ENCODE measurements around the gene RPL18A. TPM values are rescaled to one million over a fixed set of nuclear protein-coding genes. Genes with fewer than 3 reads are reported as not detected.

Gene RPL18A
- total and polyA plus RNA-seq, 12 donors: 345 to 2,121 (median 1,380) TPM

DNA sequence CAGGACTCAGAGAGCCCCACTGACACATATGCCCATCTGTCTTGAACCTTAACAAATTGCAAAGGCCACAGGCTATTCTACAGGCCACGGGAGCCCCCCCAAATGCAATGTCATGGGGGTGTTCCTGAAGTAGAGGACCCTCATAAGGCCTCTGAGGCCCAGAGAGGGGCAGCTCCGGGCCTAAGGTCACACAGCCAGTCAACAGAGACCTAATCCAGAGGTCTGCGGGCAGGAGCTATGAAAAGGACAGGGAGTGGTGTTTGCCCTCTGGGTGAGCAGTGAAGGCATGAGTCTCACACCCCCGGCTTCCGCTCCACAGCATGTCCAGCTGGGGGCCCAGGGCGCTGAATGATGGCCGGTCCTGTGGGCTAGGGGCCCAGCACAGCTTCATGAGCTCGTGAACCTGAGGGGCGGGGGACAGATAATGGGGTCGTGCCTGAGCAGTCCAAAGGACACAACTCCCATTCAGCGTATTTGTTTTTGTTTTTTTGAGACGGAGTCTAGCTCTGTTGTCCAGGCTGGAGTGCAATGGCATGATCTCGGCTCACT is 33.1 kb upstream of the RPL18A start:
- Histone ChIP-seq H3K4me3 (no peak overlapping the region), H3K9me3 (replicated peaks in 1 of 3) (no peaks in the 10 kb centered on the region), H3K27ac (no peak overlapping the region), H3K4me1 (replicated peaks in 1 of 2) (no peaks in the 10 kb centered on the region), H3K27me3 (peaks cover 3% of the 10 kb centered on the region), H3K36me3 (replicated peaks in 1 of 2) (peaks cover 0 to 5% of the 10 kb centered on the region in 2 donors)
- 83 to 90% (median 87%) methylated on average over 5 to 13 of the region's 13 CpGs for WGBS, 4 donors
- DNase-seq: no peak
- intact Hi-C loops (cut with DNase I): no loop called here
- no peak for TF ChIP-seq POLR2A (IDR thresholded peaks at IDR 0.05)
- TF ChIP-seq, protein P1, sequence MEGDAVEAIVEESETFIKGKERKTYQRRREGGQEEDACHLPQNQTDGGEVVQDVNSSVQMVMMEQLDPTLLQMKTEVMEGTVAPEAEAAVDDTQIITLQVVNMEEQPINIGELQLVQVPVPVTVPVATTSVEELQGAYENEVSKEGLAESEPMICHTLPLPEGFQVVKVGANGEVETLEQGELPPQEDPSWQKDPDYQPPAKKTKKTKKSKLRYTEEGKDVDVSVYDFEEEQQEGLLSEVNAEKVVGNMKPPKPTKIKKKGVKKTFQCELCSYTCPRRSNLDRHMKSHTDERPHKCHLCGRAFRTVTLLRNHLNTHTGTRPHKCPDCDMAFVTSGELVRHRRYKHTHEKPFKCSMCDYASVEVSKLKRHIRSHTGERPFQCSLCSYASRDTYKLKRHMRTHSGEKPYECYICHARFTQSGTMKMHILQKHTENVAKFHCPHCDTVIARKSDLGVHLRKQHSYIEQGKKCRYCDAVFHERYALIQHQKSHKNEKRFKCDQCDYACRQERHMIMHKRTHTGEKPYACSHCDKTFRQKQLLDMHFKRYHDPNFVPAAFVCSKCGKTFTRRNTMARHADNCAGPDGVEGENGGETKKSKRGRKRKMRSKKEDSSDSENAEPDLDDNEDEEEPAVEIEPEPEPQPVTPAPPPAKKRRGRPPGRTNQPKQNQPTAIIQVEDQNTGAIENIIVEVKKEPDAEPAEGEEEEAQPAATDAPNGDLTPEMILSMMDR (IDR thresholded peaks at IDR 0.05): no peak

DNA sequence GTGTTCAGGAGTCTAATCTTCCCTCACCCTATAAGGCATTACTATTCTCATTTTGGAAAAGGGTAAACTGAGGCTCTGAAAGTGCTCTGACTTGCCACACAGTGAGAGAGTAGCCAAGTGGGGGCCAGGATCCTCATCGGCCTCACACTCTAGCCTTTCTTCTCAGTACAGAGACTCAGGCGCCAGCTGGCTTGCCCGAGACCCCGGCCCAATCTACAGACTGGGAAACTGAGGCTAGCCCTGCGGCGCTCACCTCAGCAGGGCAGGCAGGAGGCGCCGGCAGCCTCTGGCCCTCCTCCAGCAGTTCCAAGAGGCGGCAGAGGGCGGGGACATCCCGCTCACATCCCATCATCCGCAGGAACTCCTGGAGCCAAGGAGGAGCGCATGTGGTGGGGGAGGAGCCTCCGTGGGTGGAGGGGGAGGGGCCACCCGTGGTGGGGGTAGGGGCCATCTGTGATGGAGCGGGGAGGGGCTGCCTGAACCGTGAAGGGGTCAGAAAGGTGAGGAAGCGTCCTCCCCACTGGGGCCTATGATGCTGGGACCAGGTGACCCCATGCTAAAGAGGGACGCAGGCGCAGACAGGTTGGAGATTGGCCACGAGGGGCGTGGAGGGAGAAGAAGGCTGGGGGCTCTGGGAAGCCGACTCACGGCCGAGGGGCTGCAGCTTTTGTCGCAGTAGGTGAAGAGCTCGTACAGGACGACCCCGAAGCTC is 29.7 kb upstream of the RPL18A start:
- DNase-seq: peak in 3 of 7 donors; percentile 23 to 49 (median 36)
- Histone ChIP-seq H3K27ac (no peak overlapping the region), H3K4me3 (no peak overlapping the region), H3K27me3 (peaks cover 3% of the 10 kb centered on the region), H3K36me3 (replicated peaks in 1 of 2) (peaks cover 0 to 18% of the 10 kb centered on the region in 2 donors), H3K4me1 (replicated peaks in 1 of 2) (no peaks in the 10 kb centered on the region), H3K9me3 (replicated peaks in 1 of 3) (no peaks in the 10 kb centered on the region)
- intact Hi-C loops (cut with DNase I): no loop called here
- 29 to 39% (median 31%) methylated on average over 12 to 29 of the region's 29 CpGs for WGBS, 4 donors
- no peak for TF ChIP-seq POLR2A (IDR thresholded peaks at IDR 0.05)
- TF ChIP-seq, protein P1 (IDR thresholded peaks at IDR 0.05): no peak

DNA sequence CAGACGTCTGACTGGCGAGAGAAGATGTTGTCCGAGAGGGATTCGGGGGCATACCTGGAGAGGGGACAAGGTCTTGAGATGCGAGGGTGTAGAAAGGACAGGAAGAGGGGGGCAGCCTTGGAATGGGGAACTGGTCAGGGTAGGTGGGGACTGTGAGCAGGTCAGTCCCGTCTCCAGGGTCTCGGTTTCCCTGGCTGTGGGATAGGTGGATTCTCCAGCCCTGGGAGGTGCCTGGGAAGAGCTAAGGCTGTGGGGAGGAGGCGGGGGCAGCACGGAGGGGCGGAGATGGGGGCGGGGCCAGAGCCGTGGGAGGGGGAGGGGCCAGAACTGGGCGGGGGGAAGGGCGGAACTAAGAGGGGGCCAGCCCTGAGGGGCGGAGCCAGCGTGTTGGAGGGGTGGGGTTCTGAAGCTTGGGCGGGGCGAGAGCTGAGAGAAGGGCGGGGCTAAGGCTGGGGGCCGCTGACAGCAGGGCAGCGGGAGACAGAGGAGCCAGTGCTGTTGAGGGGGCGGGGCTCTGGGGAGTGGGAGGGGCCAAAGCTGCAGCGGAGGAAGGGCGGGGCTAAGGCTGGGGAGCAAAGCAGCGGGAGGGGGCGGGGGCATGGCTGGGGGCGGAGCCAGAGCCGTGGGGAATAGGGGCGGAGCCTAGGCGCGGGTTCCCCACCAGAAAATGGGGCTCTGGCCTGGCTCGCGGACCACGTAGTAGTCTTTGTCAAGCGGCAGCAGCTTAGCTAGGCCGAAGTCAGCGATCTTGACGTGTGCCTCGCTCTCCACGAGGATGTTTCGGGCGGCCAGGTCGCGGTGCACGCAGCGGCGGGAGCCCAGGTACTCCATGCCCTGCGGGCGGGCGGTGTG is 28.9 kb upstream of the RPL18A start:
- WGBS, 4 donors: 23 to 43% (median 29%) methylated on average over 17 to 50 of the region's 50 CpGs
- H3K4me3 ChIP-seq: no peak overlapping the region
- no peak overlapping the region for H3K27ac ChIP-seq
- peaks cover 3% of the 10 kb centered on the region for H3K27me3 ChIP-seq
- peak; percentile 42 to 76 (median 68) for DNase-seq
- intact Hi-C loops (cut with DNase I): no loop called here
- peaks cover 0 to 18% of the 10 kb centered on the region in 2 donors for H3K36me3 ChIP-seq (replicated peaks in 1 of 2)
- no peak for TF ChIP-seq POLR2A (IDR thresholded peaks at IDR 0.05)
- TF ChIP-seq, protein P1 (IDR thresholded peaks at IDR 0.05): no peak
- no peaks in the 10 kb centered on the region for H3K4me1 ChIP-seq (replicated peaks in 1 of 2)
- H3K9me3 ChIP-seq (replicated peaks in 1 of 3): no peaks in the 10 kb centered on the region

DNA sequence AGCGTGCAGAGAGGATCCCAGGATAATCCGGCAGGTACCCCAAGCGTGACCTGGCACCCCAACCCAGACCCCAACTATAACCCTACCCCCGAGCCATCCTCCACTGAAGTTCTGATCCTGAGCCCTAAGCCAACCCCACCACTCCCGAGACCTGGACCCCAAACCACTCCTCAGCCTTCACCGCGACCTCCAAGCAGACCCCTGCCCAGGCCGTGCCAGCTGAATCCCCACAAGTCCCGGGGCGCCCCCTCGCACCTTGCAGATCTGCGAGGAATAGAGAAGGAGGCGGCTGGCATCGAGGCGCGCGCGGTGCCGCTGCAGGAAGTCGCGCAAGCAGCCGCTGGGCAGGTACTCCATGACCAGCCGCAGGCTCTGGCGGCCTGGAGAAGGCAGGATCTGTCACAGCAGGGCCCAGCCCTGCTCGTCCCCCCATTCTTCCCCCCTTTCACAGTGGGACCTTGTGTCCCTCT is 28.3 kb upstream of the RPL18A start:
- H3K4me1 ChIP-seq (replicated peaks in 1 of 2): no peaks in the 10 kb centered on the region
- DNase-seq: no peak
- H3K27me3 ChIP-seq: peaks cover 3% of the 10 kb centered on the region
- 55 to 79% (median 64%) methylated on average over 21 to 25 of the region's 25 CpGs for WGBS, 4 donors
- no peak overlapping the region for H3K27ac ChIP-seq
- no peak overlapping the region for H3K4me3 ChIP-seq
- no peaks in the 10 kb centered on the region for H3K9me3 ChIP-seq (replicated peaks in 1 of 3)
- H3K36me3 ChIP-seq (replicated peaks in 1 of 2): peaks cover 0 to 18% of the 10 kb centered on the region in 2 donors
- TF ChIP-seq, protein P1 (IDR thresholded peaks at IDR 0.05): no peak
- no peak for TF ChIP-seq POLR2A (IDR thresholded peaks at IDR 0.05)
- intact Hi-C loops (cut with DNase I): no loop called here
